Endometrium (tissue), 2 donors: ENCODE measurements around the gene TMEM123.
"Not testable (repeated sequence)": the region's sequence is repeated elsewhere in the genome, so short reads cannot be mapped to it uniquely, and the experiment has no call there.

ENCODE experiments used
- FAIRE-seq: peaks from 2 replicates; lab custom pipeline; 2012; peaks lifted over from hg19 to GRCh38; lab: Jason Lieb, UNC
- donor health status: control.
- donor health status: control.

The TMEM123 gene

DNA sequence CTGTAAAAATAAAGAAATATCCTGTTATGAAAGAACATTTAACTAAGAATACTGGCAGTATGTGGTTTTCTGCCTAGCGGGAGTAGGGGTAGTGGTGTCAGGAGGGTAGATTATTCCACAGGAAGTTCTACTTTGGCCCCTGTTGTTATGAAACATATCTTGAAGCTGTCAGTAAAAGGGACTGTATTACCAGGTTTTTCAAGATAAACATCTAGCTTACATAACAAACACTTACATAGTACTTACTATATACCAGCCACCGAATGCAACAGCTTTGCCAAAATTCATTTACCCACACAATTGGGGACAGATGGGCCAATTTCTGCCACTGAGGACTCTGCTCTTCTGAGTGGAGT, 3.7 kb downstream of the TMEM123 start:
- no peak for FAIRE-seq

DNA sequence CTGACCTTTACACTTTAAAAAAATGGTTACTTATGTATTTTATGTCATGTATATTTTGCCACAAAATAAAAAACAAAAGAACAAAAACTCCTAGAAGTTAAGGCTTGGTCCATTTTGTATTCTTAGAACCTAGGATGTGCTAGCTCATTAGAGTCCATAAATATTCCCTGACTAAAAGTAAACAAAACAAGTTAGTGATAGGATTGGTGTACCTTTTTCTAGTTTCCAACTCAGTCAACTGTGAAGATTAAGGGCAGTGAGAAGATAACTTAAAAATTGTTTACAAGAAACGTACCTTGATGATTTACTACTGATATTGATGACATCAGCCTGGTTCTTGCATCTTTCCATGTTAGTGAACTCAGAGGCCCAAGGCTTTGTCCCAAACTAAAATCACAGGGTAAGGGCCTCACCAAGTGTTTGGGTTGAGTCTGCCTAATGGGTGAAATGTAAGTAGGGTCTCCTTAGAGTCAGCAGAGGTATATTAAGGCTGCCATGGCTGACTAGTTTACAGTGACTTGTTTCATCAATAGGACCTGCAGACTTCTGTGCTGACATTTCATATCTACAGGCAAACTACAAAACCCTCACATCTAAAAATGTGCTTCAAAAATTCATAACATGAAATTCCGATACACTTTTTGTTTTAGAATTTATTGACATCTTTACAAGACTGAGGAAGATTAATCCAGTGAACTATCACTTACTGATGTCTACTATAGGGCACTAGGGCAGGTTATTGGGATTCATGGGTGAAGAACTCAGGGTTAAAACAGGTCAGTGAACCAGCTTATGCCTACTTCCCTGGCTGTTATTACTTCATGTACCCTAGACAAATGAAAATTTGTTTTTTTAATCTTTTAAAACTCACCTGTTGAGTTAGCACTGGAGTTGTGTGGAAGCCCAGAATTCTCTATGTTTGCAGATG, 4.4 kb downstream of the TMEM123 start:
- FAIRE-seq, result no peak

DNA sequence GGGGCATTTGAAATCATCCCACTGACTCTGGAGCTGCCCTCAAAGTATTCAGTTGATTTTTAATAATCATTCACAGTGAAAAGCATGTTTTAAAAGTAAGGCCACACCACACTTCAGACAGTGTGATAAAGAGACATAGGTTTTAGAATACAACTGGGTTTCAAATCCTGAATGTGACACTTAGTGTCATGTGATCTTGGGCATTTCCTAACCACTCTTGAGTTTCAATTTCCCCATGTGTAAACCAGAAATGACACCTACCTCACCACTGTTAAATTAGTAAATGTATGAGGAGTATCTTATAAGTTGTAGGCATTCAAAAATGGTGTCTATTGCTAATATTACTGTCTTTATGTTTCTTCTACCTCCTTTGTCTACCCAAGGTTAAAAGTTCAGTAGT, 5.4 kb downstream of the TMEM123 start:
- no peak for FAIRE-seq

DNA sequence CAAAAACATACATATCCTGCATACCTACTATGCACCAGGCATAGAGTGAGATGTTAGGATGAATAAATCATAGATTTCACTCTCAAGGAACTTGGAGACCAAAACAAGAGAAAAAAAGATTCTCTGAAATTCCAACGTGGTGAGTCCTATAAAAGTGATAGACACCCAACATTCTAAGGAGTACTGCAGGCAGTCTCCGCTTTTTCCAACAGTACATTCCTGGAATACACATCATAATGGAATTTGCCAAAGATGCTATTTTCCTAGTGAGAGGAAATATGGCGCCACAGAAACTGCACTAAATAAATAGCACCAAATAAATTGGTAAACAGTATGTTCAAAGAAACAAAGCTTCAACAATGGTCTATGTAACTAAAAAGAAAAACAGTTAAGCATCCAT, 6.0 kb downstream of the TMEM123 start:
- no peak for FAIRE-seq

DNA sequence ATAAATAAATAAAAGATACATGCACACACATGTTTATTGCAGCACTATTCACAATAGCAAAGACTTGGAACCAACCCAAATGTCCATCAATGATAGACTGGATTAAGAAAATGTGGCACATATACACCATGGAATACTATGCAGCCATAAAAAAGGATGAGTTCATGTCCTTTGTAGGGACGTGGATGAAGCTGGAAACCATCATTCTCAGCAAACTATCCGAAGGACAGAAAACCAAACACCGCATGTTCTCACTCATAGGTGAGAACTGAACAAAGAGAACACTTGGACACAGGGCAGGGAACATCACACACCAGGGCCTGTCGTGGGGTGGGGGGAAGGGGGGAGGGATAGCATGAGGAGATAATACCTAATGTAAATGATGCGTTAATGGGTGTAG, 7.9 kb downstream of the TMEM123 start:
- FAIRE-seq, result not testable (repeated sequence)

DNA sequence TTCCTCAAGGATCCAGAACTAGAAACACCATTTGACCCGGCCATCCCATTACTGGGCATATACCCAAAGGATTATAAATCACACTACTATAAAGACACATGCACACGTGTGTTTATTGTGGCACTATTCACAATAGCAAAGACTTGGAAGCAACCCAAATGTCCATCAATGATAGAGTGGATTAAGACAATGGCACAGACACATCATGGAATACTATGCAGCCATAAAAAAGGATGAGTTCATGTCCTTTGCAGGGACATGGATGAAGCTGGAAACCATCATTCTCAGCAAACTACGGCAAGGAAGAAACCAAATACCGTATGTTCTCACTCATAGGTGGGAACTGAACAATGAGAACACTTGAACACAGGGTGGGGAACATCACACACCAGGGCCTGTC, 8.4 kb downstream of the TMEM123 start:
- not testable (repeated sequence) for FAIRE-seq

DNA sequence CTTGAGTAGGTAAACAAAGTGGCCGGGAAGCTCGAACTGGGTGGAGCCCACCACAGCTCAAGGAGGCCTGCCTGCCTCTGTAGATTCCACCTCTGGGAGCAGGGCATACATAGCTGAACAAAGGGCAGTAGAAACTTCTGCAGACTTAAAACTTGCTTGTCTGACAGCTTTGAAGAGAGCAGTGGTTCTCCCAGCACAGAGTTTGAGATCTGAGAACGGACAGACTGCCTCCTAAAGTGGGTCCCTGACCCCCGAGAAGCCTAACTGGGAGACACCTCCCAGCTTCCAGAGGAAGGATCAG, 13.6 kb downstream of the TMEM123 start:
- not testable (repeated sequence) for FAIRE-seq

DNA sequence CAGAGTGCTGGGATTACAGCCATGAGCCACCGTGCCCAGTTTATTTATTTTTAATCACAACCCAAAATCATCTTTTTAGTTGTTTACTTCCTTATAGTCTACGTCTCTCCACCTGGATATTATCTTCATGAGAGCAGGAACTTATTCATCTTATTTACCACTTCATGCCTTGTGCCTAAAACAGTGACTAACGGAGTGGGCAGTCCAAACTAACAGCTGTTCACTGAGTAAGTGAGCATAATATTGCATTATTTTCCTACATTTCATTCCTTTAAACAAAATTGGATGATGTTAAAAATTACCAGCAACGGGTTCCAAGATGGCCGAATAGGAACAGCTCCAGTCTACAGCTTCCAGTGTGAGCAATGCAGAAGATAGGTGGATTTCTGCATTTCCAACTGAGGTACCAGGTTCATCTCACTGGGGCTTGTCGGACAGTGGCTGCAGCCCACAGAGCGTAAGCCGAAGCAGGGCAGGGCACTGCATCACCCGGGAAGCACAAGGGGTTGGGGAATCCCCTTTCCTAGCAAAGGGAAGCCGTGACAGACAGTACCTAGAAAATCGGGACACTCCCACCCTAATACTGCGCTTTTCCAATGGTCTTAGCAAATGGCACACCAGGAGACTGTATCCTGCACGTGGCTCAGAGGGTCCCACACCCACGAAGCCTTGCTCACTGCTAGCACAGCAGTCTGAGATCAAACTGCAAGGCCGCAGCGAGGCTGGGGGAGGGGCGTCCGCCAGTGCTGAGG, 14.1 kb downstream of the TMEM123 start:
- FAIRE-seq, result no peak

DNA sequence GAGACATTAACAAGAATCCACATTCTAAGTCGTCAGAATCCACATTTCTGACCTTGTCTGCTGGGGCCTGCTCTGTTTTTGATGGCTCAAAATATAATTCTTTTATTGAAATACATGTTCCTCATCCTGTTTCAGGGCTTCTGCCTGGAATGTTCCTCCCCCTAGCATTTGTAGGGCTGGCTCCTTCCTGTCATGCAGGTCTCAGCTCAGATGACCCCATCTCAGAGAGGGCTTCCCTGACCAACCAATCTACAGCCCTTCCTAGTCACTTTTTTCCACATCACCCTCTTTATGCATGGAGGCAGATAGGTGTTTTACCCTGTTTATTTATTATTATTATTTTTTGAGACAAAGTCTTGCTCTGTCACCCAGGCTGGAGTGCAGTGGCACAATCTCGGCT, 14.8 kb downstream of the TMEM123 start:
- no peak for FAIRE-seq

DNA sequence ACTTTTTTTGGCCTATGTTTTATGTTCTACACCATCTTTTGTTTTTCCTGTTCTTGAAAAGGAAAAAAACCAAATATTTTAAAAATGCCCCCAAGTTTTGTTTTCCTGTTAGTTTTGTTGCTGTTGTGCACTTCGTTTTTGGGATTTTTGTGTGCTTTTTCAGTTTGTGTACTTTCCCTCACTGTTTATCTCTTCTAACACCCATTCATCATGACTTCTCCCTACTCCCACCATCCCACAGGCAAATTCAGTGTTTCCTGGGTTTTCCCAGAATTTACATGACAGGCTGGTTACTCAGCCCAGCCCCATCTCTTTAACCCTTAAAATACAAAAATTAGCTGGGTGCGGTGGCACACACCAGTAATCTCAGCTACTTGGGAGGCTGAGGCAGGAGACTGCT, 15.6 kb downstream of the TMEM123 start:
- no peak for FAIRE-seq

DNA sequence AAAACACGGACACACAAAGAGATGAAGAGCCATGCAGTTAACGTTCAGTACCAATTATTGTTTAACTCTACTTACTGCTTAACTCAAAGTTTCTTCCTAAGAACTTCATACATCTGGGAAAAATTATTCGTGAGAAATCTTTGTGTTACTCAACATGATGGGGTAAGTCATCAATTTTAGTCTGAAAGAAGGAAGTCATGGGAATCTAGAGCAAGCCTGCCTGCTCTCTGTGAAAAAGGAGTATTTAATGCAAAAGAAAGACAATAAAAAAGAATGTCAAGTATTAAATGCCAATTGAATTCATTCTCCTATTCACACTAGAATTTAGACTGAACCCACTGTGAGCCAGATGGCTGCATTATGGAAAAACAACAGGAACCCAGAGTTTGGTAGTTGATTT, 16.0 kb downstream of the TMEM123 start:
- FAIRE-seq, result no peak

DNA sequence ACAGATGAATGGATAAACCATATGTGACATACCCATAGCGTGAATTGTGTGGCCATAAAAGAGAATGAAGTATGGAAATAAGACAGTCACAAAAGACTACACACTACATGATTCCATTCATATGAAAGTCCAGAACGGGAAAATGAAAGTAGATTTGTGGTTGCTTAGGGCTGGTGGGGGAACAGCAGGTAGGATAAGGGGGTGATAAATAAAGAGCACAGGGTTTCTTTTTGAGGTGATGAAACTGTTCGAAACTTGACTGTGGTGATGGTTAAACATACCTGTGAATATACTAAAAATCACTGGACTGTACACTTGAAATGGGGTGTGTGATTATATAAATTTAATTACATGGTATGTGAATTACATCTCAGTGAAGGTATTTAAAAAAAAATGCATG, 16.9 kb downstream of the TMEM123 start:
- FAIRE-seq, result no peak

DNA sequence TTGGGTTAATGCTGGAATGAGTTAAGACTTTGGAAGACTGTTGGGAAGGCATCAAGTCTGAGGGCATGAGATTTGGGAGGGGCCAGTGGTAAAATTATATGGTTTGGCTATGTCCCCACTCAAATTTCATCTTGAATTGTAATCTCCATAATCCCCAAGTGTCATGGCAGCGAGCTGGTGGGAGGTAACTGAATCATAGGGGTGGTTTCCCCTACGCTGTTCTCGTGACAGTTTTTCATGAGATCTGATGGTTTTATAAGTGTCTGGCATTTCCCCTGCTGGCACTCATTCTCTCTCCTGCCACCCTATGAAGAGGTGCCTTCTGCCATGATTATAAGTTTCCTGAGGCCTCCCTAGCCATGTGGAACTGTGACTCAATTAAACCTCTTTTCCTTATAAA, 19.0 kb downstream of the TMEM123 start:
- FAIRE-seq, result not testable (repeated sequence)

DNA sequence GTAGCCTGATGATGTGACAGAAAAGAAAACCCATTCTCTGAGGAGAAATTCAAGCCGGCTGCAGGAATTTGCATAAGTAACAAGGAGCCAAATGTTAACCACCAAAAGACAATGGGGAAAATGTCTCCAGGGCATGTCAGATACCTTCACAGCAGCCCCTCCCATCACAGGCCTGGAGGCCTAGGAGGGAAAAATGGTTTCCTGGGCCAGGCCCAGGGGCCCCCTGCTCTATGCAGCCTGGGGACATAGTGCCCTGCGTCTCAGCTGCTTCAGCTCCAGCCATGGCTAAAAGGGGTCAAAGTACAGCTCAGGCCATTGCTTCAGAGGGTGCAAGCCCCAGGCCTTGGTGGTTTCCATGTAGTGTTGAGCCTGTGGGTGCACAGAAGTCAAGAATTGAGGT, 20.0 kb downstream of the TMEM123 start:
- FAIRE-seq, result not testable (repeated sequence)

DNA sequence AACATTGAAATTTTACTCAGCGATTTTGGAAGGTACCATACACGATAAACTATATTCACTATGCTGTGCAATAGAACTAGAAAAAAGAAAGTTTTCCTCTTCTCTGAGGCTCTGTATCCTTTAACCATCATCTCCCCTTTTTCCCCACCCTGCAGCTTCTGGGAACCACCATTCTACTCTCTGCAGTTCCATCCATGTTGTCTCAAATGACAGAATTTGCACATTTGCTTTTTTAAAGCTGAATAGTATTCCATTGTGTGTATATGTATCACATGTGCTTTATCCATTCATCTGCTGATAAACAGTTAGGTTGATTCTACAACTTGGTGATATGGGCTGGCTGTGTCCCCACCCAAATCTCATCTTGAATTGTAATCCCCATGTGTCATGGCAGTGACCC, 21.2 kb downstream of the TMEM123 start:
- FAIRE-seq, result no peak

DNA sequence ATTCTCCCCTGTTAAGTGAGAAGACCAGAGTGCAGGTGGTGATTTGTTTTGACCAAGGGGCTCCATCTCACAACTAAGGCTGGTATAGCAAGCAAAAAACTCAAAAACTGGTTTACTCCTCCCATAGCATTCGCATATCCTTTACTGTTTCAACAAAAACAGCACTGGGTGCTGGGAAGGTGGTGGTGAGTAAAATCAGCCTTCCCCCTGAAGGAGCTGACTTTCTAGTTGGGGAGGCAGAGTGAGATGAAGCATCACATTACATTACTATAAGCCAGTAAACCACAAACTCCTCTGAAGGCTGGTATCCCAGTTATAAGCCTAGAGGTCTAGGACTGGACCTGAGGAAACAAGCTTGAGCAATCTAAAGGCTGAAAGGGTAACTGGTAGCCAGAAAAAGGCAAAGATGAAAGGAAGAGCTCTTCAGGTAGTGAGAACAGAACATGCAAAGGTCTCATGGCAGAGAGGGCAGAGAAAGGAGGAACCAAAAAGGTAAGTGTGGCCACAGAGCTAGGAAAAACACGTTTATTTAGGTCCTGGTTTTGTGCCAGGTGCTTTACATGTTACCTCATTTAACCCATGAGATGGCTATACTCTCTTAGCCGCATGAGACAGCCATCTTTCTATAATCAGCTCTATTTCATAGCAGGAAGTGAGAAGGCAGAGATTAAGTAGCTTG, 22.3 kb downstream of the TMEM123 start:
- no peak for FAIRE-seq

DNA sequence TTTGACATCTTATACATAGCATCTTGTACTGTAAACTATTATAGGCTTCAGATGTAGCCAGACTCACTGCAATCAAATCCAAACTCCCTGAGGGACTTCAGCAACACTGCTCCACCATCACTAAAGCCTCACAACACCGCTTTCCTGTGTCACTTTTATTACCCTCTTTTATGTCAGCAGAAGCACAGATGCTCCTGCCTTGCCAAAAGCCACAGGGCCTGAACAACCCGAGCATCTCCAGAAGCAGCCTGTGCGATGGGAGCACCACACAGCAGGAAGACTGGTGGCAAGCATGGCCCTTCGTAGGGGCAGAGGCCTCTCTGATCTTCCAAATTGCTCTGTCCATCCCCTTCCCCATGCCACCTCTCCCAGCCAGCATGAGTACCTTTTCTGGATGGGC, 22.9 kb downstream of the TMEM123 start:
- no peak for FAIRE-seq

DNA sequence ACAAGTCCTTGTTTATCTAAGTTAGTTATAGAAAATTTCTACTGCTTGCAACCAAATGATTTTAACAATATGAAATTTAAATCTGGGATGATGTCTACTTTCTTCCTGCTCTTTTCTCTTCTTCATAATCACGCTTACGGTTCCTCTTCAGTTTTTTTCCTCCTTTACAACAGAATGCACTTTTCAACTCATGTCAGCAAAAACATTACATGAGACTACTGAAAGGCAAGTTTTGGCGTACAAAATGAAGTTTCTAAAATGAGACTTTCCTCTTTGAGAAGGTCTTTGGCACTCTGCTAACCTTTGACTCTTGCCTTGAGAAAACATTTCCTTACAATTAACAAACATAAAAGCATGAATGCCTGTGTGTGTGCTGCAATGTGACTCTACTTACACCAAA, 23.3 kb downstream of the TMEM123 start:
- FAIRE-seq, result no peak

DNA sequence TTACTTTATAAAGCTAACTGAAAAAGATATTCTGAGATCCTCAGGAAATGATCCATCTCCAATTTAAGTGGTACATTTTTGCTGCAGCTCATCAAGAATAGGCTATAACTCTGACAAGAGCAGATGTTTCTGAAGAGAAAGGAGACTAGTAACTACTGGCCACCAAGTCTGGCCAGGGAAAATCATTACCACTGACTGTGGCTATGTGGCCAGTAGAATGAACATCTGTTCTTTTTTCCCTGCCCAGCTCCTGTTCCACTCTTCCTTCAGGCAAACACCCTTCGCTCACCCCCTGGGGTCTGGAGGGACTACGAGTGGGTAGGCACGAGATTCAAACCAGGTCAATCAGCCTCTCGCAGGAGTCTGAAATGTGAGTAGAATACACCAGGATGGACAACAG, 23.9 kb downstream of the TMEM123 start:
- no peak for FAIRE-seq

DNA sequence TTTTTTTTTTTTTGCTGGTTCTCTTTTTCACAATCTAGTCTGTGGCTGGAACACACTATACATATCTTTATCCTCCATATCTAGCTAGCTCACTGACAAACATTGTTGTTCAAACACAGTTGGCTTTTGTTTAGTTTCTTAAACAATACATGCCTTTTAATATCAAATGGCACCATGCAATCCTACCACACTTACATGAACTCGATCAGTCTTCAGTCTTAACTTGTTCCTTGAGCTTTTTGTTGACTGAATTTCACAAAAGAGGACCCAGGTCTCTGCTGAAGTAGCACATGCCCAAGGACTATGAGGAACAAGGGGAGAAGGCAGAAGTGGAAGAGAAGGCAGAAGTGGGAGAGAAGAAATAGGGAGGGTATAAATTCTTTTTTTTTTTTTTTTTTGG, 25.5 kb downstream of the TMEM123 start:
- no peak for FAIRE-seq

DNA sequence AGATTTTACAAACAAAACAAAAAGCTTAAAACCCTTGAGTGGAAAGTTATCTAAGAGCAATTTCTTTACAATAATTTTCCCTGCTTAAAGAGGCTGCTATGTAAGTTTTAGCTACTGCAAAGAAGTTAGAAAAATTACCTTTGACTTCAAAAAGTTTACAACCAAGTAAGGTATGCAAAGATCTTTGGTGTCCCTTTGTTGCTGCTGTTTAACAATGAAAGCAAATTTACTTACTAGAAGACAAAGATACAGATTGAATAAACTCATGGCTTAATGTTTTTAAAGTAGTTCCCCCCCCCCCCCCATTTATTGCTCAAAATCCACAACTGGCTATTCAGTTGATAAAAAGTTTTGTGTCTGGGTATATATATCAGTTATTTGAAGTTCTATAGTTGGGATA, 26.0 kb downstream of the TMEM123 start:
- no peak for FAIRE-seq

DNA sequence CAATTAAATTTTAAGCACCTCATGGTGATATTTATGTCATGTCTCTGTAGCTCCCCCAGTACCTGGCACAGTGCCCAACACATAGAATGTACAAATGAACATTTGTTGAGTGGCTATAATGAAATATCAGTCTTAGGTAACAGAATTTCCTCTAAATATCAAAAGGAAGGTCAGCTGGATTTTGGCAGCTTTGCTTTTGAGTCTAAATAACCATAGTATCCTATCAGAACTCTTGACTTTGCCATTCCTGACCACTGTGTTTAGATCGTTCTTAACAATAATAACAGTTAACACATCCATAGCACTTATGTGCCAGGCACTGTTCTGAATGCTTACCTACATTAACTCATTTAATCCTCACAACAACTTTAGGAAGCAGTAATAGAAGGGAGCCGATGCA, 26.6 kb downstream of the TMEM123 start:
- no peak for FAIRE-seq

DNA sequence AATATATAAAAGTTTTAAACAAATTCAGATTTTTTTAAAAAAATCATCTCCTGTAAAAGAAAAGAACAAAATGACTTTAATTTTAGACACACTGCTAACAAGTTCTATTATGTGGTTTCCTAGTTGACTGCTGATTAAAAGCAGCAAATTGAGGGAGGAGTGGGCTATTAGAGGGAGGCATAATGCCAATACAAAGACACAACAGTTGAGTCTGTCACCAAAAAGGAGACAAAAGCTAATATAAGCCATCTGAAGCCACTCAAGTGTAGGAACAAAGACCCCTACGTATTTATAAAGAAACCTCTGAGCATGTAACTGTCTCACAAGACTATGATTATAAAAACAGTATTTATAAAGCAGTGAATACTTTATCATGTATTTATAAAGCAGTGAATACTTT, 28.6 kb downstream of the TMEM123 start:
- FAIRE-seq, result no peak
